ENCODE results near the gene CFAP61. TPM values are rescaled to one million over a fixed set of nuclear protein-coding genes. Genes with fewer than 3 reads are reported as not detected.

CFAP61 gene
- total and polyA plus RNA-seq, 10 donors = 0.06 to 0.17 TPM; not detected in 8

DNA sequence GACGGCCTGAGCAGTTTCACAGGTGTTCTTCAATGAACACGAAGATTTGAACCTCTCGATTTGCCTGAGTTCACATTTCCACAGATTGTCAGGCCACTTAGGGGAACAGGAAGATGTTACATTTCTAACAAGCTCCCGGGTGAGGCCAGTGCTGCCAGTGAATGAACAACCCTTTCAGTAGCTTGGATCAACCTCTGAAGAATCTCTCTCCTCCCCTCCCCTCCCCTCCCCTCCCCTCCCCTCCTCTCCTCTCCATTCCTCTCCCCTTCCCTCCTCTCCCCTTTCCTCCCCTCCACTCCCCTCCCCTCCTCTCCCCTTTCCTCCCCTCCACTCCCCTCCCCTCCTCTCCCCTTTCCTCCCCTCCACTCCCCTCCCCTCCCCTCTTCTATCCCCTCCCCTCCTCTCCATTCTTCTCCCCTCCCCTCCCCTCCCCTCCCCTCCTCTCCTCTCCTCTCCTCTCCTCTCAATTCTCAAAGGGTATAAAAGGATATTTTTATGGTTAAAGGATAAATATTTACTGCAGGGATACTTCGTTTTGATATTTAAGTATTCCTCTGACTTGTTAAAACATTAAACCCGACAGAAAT lies 201.5 kb downstream of the CFAP61 start:
- intact Hi-C loops (cut with DNase I; ENCODE audit: low total_unique reads) = no loop called here
- TF ChIP-seq POLR2A (IDR thresholded peaks at IDR 0.05) (no peak), POLR2AphosphoS5 (IDR thresholded peaks at IDR 0.05) (no peak)
- TF ChIP-seq, protein P1, sequence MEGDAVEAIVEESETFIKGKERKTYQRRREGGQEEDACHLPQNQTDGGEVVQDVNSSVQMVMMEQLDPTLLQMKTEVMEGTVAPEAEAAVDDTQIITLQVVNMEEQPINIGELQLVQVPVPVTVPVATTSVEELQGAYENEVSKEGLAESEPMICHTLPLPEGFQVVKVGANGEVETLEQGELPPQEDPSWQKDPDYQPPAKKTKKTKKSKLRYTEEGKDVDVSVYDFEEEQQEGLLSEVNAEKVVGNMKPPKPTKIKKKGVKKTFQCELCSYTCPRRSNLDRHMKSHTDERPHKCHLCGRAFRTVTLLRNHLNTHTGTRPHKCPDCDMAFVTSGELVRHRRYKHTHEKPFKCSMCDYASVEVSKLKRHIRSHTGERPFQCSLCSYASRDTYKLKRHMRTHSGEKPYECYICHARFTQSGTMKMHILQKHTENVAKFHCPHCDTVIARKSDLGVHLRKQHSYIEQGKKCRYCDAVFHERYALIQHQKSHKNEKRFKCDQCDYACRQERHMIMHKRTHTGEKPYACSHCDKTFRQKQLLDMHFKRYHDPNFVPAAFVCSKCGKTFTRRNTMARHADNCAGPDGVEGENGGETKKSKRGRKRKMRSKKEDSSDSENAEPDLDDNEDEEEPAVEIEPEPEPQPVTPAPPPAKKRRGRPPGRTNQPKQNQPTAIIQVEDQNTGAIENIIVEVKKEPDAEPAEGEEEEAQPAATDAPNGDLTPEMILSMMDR (IDR thresholded peaks at IDR 0.05 in 8 of 11, conservative IDR thresholded peaks at IDR 0.05 in 3 of 11) = no peak
- H3K27ac ChIP-seq = no peak overlapping the region
- peaks cover 0 to 6% (median 0%) of the 10 kb centered on the region in 7 donors for H3K27me3 ChIP-seq (replicated peaks in 1 of 7)
- H3K4me3 ChIP-seq = no peak overlapping the region
- no peaks in the 10 kb centered on the region for H3K36me3 ChIP-seq
- WGBS, 5 donors = 63 to 83% (median 75%) methylated on average over 6 of the region's 6 CpGs
- H3K9me3 ChIP-seq = no peaks in the 10 kb centered on the region
- H3K4me1 ChIP-seq = no peaks in the 10 kb centered on the region
- no peak for DNase-seq

DNA sequence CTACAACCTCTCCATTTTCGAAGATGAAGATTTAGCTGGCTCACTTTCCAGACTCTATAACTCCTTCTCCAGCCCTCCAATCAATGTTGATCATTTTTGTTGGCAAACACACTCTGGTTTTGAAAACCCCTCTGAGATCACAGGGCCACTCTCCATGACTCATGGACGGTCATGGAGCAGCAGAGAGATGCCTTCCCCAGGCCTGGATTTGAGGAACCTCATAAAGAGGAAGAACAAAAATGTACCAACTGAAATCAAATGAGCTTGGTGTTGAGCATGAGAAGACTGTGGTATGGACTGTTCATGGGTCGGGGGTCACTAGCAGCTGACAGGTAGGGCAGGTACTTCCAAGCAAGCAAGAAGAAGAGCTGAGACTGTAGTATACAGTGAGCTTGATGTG lies 202.8 kb downstream of the CFAP61 start:
- peaks cover 0 to 6% (median 0%) of the 10 kb centered on the region in 7 donors for H3K27me3 ChIP-seq (replicated peaks in 1 of 7)
- no peaks in the 10 kb centered on the region for H3K36me3 ChIP-seq
- no peak overlapping the region for H3K27ac ChIP-seq
- H3K4me3 ChIP-seq = no peak overlapping the region
- DNase-seq = no peak
- peaks cover 0 to 1% (median 0%) of the 10 kb centered on the region in 6 donors for H3K4me1 ChIP-seq
- no peaks in the 10 kb centered on the region for H3K9me3 ChIP-seq
- TF ChIP-seq POLR2A (IDR thresholded peaks at IDR 0.05) (no peak), POLR2AphosphoS5 (IDR thresholded peaks at IDR 0.05) (no peak)
- TF ChIP-seq, protein P1 (IDR thresholded peaks at IDR 0.05 in 8 of 11, conservative IDR thresholded peaks at IDR 0.05 in 3 of 11) = no peak
- whole genome bisulfite sequencing, 5 donors = 48 to 84% (median 62%) methylated on average over 3 of the region's 3 CpGs
- intact Hi-C loops (cut with DNase I; ENCODE audit: low total_unique reads) = no loop called here

DNA sequence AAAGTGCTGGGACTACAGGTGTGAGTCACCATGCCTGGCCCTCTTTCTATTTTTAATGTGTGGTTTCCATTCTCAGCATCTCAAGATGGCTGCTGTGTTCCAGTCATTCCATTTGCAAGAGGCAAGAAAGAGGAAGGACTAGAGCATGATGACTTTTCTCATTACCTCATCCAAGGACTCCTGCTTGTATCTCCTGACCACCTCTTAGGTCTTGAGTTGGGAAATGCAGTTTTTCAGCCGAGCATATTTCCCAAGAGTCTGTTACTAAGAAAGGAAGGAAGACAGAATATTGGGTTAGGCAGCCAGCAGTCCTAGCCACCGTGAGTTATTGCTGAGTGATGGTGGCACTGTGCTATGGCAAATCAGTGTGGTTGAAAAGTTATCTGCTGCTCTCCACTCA lies 207.2 kb downstream of the CFAP61 start:
- H3K27me3 ChIP-seq (replicated peaks in 1 of 7) = peaks cover 0 to 2% (median 0%) of the 10 kb centered on the region in 7 donors
- 25 to 44% (median 31%) methylated on average over 2 of the region's 2 CpGs for WGBS, 5 donors
- H3K9me3 ChIP-seq = no peaks in the 10 kb centered on the region
- H3K27ac ChIP-seq = peak overlapping the region in 1 of 8 donors; percentile 21
- H3K4me3 ChIP-seq = no peak overlapping the region
- TF ChIP-seq, protein P1 (IDR thresholded peaks at IDR 0.05 in 8 of 11, conservative IDR thresholded peaks at IDR 0.05 in 3 of 11) = no peak
- H3K36me3 ChIP-seq = no peaks in the 10 kb centered on the region
- no peak for DNase-seq
- intact Hi-C loops (cut with DNase I; ENCODE audit: low total_unique reads) = no loop called here
- H3K4me1 ChIP-seq = peaks cover 0 to 16% (median 0%) of the 10 kb centered on the region in 6 donors

DNA sequence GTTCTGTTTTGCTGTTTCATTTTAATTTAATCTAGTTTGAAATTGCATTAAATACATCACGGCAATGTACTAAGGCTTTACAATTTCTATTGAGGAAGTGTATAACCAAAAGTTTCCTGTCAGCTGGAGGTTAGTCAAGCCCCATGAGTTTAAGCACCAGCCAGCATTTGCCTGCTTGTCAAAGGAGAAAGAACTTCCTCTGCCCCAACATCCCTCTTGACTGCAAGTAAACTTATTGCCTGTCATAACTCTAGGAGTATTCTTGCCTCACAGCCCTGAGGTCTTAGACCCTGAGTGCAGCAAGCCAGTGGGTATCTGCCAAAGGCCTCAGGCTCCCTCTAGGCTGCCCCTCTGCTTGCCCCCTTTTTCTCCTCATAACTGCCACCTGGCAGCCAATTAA lies 208.8 kb downstream of the CFAP61 start:
- no peak overlapping the region for H3K4me3 ChIP-seq
- H3K9me3 ChIP-seq = no peaks in the 10 kb centered on the region
- TF ChIP-seq POLR2A (IDR thresholded peaks at IDR 0.05) (no peak), POLR2AphosphoS5 (IDR thresholded peaks at IDR 0.05) (no peak)
- TF ChIP-seq, protein P1 (IDR thresholded peaks at IDR 0.05 in 8 of 11, conservative IDR thresholded peaks at IDR 0.05 in 3 of 11) = no peak
- peak overlapping the region in 4 of 8 donors; percentile 53 to 63 (median 60) for H3K27ac ChIP-seq
- intact Hi-C loops (cut with DNase I; ENCODE audit: low total_unique reads) = no loop called here
- 3 to 20% (median 4%) methylated on average over 1 of the region's 1 CpG for WGBS, 5 donors
- H3K27me3 ChIP-seq (replicated peaks in 1 of 7) = no peaks in the 10 kb centered on the region
- no peak for DNase-seq
- H3K4me1 ChIP-seq = peaks cover 0 to 16% (median 0%) of the 10 kb centered on the region in 6 donors
- H3K36me3 ChIP-seq = no peaks in the 10 kb centered on the region
